Right kidney (tissue), 1 donor: ENCODE results near the gene XRN2.

Experiments
- DNase-seq: peaks from one replicate; pipeline ENCODE4 v3.0.0-alpha.2; 2016

The XRN2 gene

DNA sequence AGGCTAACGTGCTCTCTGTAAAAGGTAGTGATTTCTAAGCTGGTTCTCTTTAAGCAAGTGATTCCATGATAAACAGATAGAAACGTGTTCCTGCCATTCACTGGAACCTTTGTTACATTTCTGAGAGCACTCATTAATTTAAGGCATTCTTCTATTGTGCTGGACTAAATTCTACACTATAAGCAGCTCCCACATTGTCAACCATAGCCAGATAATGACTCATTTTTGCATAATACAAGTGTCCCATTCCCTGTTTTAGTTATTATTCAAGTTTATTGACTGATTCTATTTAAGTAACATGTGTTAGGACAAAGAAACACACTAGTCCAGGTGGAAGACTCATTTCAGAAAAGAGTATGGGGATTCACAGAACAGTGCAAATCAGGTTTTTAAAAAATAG lies 13.5 kb upstream of the XRN2 start:
- no peak for DNase-seq

DNA sequence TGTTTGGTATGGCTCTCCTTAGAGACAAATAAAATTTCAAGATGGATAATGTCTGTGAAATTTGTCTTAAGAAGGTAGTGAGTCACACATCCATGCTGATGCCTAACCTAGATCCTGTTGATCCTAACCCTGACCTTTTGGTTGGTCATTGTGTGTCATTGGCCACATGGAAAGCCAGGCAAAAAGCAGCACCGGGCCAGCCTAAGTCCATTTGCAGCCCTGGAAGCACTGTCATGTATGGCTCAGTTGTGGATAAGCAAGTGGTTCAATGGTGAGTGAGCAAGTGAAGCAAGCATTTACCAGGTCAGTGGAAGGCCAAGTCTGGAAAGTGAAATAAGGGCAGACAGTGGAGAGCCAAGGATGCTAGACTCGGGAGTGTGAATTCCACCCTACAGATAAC lies 12.1 kb upstream of the XRN2 start:
- DNase-seq, result no peak

DNA sequence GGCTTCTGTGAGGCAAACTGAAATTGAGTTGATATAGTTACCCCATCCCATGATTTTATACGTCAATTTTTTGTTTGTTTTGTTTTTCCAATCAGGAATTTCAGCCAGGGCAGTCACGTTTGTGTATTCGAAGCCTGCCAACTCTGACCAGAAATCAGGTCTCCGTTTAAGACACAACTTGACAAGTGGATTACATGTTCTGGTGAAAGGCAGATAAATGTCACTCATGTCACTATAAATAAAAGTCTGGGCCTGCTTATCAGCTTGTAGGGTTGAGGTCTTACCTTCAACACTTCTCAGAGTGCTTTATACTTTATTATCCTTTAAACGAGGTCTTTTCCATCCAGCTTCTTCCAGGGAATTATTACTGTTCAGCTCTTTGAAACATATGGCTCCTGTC lies 8.4 kb upstream of the XRN2 start:
- DNase-seq, result no peak

DNA sequence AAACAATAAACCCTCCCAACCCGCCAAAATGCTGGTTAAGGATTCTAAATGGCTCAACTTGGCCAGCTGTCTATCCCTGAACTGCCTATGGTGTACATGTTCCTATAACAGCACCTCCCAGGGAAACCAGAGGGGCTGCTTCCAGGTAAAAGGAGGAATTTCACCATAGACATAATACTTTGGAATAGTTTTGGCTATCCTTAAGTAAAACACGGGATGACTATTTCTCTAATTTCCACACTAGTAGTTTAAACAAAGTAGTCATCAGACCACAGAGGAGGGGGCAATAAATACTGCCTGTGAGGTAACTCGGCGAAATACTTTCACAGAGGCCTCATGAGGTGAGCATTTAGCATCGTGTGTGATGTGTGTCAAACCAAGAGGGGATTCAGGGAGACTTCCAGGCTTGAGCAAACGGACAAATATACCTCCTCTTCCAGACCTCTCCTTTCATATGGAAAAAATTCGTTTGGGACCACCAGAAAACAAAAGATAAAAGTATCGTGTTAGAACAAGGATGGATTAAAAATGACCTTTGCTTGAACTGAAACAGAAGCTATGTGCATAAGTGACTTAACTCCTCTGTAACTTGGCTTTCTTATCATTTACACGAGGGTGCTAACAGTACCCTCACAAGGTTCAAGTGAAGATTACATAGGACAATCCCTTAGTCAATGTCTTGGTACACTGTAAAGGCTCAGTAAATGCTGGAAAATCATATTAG lies 1.0 kb upstream of the XRN2 start:
- DNase-seq, result no peak

DNA sequence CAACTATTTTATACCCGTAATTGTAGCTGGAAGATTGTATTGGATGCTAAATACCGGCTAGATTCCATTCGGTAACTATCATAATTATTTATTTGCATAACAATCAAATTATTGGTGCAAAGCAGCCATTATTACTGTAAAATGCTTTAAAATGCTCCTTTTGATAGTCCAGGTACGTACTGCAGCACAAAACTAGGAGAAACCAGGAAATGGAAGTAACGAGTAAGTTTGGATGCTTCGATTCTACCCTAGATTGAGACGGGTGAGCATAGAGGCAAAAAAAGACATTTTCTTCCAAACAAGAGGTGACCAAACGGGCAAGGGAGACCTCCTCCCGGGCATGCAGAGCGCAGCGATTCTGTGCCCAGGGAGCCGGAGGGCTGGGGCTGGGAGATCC lies 469 bp upstream of the XRN2 start:
- DNase-seq, result no peak

DNA sequence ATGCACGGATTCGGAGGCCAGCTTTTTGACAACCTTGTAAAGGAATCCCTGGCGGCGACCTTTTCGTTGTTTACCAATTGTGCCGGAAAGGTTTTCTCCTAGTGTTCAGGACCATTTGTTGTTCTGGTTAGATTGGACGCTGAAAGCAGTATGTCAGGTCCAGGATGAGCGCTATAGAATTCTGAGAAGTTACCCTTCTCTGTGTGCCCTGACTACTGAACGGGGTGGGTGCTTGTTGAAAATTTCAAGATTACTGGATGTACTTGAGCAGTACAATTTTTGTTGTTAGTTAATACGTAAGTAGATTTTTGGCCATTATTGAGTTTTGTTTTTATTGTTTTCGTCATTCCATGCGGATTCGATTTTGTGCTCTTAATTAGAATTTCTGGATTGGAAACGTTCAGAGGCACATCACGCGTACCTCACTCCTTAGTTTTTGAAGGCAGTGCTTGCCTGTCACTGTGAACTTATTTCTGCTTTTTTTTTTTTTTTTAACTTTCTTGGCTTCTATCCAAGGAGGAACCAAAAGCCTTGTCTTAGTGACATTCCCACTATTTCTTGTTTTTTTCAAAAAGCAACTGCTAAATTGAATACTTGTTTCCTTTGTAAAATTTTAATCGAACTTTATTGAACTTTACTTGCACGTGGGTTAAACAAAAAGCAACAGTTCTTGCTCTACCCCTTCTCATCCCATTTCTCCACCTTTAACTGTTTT lies 898 bp downstream of the XRN2 start:
- no peak for DNase-seq

DNA sequence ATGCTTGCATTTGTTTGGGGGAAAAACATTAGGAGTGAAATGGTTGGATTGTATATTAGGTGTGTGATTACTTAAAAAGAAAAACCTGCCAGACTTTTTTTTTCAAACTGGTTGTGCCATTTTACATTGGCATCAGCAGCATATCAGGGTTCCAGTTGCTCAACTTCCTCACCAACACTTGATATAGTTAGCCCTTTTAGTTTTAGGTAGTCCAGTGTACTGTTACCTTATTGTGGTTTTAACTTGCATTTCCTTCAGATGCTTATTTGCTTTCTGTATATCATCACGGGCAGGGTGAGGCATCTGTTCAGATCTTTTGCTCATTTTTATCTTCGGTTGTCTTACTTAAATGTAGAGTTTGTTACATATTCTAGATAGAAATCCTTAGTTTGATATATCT lies 5.2 kb downstream of the XRN2 start:
- DNase-seq, result no peak

DNA sequence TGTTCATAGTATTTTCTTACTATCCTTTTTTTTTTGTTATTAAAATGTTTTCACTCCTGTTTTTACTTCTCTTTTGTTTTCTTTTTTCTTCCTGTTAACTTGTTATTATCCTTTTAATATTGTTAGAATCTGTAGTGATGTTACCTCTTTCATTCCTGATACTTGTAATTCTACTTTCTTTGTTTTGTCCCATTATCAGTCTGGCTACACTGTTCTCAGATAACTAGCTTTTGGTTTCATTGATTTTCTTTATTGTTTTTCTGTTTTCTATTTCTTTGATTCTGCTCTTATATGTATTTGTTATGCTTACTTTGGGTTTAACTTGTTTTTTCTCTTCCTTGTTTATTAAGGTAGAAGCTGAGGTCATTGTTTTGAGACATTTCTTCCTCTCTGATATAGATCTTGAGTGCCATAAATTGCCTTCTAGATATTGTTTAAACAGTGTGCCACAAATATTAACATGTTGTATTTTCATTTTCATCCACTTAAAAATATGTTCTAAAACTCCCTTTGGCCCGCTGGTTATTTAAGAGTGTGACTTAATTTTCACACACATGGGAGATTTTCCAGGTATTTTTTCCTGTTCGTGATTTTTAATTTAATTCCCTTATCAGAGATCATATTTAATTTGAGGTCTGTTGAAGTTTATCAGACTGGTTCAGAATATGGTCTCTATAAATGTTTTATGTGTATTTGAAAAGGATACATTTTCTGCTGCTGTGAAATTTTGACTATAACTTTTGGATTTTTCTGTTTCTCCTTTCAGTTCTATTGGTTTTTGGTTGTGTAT lies 6.7 kb downstream of the XRN2 start:
- DNase-seq, result no peak

DNA sequence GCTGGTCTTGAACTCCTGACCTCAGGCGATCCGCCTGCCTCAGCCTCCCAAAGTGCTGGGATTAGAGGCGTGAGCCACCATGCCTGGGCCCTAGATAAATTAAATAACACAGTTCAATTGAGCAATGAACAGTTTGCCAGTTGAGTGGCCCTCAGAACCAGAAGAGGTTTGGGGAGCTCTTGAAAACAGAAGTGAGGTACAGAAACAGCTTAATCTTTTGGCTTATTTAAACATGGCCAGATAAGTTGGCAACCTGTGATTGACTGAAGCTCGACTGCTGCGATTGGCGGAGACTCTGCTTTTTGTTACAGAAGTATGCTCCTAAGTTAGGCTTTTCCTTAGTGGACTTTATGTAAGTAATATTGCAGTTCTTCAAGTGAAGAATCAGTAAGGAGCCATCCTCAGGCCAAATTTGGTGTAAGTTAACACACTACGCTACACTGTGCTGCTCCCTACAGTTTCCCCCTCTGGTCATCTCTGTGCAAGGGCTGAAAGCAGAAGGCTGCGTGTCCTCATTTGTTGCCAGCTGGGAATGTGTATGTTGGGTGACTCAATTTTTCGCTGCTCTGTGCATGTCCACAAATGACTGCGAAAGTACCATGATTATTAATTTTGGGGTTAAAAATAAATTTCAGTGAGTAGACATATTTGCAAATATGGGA lies 9.8 kb downstream of the XRN2 start:
- DNase-seq, result no peak

DNA sequence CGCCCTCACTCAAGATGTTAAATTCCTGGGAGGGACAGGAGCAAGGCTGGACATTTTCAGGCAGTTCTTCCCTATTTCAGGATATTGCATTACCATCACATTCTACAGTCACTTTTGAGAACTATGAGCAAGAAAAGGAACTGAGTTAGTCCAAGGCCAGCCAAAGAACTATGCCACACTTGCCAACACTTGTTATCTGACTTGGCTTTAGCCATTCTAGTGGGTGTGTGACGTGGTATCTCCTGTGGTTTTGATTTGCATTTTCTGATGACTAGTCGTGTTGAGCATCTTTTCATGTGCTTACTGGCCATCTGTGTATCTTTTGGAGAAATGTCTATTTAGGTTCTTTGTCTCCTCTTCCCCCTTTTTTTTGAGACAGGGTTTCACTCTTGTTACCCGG lies 12.0 kb downstream of the XRN2 start:
- no peak for DNase-seq

DNA sequence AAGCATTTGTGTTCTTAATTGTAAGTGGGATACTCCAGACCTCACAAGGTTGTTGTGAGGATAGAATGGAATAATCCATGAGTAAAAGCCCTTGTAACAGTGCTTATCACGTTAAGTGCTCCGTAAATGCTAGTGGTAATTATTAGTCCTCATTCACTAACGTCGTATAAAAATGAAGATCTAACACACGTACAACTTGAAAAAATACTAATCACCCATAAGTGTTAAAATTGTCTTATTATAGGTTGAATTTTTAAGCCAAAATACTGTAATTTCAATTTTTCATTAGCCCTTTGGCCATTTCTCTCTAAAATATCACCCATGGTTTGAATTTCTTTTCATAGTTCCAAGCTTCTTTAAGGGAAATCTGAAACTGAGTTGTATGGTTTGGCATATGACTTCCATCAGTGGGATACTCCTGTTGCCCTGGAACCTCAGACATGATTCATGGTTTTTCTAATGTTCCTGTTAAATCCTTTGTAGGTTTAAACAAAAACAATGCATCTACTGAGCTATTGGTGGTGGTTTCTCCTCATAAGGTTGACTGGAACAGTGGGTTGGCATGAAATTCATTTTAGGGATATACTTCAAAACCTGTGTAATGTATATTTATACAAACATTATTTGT lies 19.1 kb downstream of the XRN2 start:
- no peak for DNase-seq

DNA sequence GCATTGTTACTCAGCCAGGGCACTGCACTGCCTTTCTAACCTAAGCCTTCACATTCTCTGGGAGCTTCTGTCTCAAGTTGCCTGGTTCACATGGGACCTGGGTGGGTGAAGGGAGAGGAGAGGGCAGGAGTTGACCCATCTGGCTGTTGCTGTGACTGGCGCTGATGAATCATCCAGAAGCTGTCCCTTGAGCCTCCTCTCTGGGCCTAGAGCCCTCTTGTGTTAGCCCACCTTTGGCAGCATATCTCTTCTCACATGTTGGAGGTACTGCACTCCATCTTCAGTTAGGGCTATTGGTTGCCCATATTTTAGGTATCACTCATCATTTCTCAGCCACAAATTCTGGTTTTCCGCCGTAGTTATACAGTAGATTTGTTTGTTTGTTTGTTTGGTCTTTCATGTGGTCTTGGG lies 19.8 kb downstream of the XRN2 start:
- no peak for DNase-seq

DNA sequence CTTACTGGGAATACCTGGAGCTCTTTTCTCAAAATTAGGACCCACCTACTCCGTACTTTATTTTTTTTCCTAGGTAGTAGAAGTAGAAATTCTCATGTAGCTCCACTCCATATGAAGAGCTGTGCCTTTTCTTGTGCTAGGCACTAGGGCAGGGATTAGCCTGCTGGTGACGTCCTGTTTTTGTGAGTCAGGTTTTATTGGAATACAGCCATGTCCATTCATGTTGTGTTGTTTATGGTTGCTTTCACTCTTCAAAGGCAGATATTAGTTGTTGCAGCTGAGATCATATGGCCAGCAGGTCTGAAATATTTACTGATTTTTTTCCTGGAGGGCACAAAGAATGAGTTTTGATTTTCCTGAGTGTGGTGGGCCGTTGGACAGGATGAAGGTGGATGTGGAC lies 20.5 kb downstream of the XRN2 start:
- no peak for DNase-seq

DNA sequence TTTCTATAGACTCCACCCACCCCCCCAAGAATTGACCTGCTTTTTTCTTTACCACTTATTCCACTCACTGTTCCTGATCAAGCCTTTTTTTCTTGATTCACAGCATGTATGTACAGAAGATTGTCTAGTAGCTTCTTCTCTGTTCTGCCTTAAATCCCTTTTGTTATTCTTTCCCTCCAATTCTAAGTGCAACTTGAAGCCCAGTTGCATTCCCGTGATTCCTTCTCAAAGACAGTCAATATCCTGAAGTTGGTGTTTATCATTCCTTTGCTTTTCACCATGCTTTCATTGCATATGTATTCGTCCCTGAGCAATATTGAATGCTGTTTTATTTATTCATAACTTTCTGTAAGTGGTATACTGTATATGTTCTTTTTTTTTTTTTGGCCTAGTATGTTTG lies 21.0 kb downstream of the XRN2 start:
- DNase-seq, result no peak

DNA sequence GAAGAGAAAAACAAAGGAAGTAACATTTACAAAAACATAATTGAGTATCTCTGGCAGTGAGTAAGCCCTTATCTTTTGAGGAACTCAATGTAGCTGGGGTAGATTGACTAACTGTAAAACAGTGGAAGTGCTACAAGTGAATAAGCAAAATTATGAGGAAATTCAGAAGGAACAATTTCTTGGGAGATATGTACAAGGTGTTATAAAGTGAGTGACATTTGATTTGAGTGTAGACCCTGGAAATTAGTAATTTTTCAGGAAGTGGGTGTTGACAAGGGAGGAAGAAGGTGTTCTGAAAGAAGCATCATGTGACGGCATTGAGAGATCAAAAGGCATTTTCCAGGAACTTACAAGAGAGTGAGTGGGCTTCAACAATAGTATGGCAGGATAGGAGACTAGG lies 22.2 kb downstream of the XRN2 start:
- no peak for DNase-seq

DNA sequence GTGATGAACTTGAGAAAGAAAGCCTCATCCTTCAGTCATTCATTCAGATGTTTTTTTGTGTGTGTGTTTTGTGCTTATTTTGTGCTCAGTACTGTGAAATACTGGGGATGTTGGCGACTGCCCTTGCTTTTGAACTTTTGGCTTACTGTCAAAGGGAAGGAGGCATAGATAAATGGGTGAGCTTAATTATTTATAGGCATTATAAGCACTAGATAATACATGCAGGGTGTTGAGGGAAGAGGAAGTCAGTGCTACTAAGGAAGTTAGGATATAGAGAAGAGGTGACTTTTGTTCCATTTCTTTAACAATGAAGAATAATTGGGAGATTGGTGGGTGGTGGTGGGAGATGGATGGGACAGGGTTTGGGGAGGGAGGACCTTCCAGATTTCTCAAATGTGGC lies 23.6 kb downstream of the XRN2 start:
- DNase-seq, result no peak

DNA sequence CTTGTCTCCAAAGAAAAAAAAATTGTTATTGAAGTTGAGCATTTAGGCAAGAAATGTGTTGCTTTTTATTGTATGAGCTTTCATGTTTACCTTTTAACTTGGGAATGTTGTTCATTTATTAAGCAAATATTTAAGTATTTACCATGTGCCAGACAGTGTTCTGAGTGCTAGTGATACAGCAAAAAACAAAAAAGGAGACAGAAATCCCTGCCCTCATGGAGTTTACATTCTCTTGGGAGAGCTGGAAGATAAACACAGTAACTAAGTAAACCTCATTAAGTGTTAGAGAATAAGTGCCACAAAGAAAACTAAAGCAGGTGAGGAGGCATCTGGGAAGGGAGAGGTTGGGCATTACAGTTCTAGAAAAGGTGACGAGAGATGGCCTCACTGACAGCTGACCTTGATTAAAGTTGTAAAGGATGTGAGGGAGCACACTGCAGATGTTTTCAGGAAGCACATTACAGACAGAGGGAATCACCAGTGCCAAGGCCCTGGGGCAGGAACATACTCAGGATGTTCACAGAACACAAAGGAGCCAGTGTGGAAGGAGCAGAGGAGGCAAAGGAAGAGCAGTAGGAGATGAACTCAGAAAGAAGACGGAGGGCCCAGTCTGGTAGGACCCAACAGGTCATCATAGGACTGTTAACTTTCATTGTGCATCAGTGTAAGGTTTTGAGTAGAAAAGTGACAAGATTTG lies 33.5 kb downstream of the XRN2 start:
- no peak for DNase-seq

DNA sequence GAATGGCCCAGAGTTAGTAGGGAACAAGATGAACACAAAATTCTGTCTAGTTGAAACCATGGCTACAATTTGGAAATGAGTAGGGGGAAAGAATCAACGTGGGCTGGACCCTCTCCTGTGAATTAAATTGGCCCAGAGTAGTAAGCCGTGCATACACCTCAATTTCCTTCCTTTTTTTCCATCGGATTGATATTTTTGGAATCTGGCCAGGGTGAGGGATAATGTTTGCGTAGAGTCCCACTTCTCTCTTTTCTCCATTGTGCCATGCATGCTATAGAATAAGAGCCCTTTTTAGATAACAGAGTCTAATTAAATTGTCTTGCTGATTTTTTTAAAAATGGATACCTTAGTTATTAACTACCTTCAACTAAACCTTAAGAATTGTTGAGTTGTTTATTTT lies 35.2 kb downstream of the XRN2 start:
- DNase-seq, result no peak

DNA sequence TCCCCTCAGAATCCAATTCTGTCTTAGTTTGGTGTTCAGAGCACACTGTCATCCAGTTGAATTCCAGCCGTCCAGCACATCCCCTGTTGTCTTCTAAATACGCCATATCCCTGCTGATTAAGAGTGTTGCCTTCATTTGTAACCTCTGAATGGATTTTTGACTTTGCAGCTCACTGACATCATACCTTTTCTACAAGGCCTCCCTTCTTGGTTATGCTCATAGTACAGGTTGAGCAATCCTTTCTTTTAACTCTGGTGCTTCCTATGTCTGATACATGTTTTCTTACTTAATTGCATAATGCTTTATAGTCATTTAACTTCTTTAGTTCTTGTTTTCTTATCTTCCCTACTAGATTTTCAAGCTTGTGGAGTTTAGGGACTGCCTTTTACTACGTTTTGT lies 36.4 kb downstream of the XRN2 start:
- DNase-seq, result no peak

DNA sequence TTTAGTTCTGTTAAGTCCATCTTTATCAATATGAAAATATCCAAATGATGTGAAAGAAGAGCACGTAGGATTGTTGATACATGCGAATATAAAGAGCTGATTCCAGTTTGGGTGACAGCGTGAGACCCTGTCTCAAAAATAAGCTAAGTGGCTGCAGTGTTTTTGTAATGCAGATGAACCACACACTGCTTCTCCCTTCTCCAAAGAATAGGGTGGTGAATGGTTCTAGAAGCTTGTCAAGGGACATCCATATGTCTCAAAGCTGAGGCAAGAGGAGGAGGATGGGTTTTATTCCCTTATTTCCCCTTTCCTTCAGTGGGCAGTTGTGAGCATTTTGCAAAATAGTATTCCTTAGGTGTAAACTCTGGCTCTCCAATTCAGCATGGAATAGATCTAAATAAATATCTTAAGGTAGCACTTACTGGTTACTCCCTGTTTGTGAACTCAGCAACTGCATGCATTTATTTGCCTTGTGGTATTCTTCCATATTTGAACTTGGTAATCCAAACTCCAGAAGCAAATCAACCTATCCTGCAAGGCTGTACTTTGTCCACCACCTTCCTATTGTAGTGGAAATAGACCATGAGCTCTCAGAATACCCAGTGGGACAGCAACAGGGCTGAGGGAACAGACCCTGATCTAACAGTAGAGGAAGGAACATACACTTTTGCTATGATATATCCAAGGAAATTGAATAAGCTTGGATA lies 38.0 kb downstream of the XRN2 start:
- DNase-seq, result no peak

DNA sequence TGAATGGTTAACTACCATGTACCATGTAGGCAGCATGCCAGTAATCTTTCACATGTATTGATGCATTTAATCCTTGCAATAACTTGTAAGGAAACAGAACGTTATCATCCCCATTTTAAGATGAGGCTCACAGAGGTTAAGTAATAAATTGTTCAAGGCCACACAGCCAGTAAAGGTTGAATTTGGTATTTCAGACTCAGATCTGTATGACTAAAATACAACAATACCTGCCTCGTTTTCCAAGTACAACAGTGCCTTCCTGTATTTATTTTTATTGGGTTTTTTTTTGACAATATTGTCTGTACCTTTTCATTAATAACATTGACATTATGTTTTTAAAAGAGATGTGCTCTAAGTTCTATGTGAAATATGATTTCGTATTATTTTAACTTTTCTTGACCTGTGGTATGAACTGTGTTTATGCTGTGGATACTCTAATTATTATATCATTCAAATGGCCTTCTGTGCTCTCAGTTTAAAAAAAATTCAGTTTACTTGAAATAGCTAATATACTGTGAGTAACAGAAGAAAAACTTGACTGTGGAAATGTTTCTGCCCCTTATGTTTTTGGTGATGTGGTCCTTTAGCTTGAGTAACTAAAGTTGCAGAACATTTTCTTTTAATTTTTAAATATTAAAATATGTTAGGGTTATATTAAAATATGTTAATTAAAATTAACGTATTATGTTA lies 39.7 kb downstream of the XRN2 start:
- no peak for DNase-seq
